Measurements from ENCODE around the gene PRKCE. TPM values are rescaled to one million over a fixed set of nuclear protein-coding genes. Genes with fewer than 3 reads are reported as not detected.

PRKCE gene
- total RNA-seq, 1 donor from 2014 or later = 19.4 TPM

DNA sequence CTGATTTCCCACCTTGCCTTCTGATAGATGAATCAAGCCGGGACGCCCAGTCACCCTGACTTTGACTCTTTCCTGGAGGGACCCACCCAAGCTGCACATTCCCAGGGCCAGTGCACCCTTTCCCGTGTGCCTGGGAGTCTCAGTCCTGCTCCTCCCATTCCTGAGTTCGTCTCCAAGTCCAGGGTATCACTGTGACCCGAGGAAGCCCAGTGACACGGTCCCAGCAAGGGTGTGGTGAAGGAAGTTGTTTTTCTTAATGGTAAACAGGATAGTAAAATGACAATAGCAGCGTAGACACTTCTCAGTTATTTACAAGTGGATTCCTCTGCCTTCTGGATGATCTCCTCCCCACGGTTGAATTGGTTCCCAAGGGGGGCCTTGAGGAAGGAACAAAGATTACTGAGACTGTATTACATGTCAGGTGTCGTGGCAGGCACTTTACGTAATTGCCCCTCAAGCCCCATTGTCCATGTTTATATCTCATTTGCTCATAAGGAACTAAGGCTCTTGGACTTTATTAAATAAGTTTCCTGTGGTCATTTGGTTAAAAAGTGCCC, 123.3 kb downstream of the PRKCE start:
- intact Hi-C loops (cut with micrococcal nuclease) = no loop called here

GRCh38 chr2:45776160-45776955, 124.9 kb downstream of the PRKCE start:
- intact Hi-C loops (cut with micrococcal nuclease) = loop anchor here (2.0 kb wide), 1 partner anchor 160 kb away; no protein-coding TSS in a partner anchor

DNA sequence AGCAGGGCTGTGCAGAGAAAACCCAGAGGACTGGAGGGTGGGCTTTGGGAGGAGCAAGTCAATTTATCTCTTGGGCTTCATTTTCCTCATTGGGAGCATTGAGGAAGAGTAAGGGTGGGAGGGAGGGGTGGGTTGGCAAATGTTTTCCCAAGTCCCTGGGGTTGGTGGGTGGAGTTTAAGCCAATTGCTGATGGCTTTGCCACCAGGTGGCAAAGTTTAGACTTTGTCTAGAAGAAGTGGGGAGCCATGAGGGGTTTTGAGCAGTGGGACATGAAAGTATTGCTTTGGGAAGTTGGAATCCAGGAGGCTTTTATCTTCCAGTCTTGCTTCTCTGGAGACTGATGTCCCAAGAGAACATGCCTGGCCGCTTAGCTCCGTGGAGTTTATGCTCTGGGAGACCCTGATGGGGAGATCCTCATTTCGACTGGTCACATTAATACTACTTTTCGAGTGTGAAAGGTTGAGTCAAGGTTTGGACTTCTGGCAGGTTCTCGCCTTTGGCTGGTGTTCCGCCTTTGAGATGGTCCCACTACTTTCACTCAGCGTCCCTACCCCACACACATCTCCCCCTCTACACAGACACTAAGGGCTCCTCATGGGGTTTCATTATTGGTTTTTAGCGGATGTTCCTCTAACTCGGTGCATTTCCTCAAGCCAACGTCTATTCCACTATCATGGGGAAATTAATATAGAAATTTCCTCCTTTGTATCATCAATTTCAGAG, 126.7 kb downstream of the PRKCE start:
- intact Hi-C loops (cut with micrococcal nuclease) = loop anchor here (1.0 to 2.0 kb wide), 2 partner anchors 135 to 159 kb away; no protein-coding TSS in a partner anchor

DNA sequence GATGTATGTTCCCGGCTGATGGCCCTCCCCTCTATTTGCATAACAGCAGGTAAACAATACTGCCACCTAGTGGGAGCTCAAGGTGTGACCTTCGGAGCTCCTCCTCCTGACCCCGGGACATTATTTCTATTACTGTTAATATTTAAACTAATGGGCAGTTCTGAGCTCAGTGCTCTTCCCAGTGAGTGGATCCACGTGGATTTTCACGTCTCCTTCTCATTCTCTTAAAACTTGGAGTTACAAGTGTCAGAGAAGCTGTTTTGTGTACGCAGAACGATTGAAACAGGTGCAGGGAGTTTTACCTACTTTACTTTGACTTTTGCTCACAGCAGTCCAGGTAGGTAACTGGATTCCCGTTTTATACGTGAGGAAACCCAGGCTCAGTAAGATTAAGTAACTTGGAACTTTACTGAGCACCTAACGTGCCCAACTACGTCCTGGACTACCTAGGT, 127.3 kb downstream of the PRKCE start:
- intact Hi-C loops (cut with micrococcal nuclease) = loop anchor here (1.0 kb wide), 1 partner anchor 135 kb away; no protein-coding TSS in a partner anchor

DNA sequence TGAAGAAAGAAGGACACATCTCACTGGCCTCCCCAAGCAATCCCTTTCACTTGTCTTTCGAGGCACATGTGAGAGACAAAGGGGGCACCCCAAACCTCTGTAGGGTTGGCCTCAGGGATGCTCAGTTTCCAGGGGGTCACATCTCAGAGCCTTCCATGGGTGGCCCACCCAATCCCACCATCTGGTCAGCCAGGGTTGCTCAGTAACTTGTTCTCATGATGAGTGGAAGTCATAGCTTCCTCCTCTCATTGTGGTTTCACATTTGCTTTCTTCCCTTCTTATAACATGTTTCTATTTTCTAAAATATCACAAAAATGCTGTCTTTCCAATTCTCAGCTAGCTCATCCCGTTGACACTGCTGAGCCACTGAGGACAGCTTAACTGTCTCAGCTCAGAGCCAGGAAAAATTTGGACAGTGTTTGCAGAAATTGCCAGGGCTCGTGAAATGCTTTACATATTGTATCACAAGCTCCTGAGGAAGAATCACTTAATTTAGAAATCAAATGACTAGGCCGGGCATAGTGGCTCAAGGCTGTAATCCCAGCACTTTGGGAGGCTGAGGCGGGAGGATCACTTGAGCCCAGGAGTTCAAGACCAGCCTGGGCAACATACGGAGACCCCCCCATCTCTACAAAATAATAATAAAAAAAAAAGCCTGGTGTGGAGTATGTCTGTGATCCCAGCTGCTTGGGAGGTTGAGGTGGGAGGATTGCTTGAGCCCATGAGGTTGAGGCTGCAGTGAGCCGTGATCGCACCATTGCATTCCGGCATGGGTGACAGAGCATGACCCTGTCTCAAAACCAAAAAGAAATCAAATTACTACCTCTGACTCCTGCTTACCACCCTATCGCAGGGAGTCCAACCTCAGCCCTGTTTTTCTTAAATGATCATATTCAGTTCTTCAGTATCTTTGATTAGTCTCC, 129.3 kb downstream of the PRKCE start:
- intact Hi-C loops (cut with micrococcal nuclease) = no loop called here

GRCh38 chr2:45781464-45781811, 130.0 kb downstream of the PRKCE start:
- intact Hi-C loops (cut with micrococcal nuclease) = no loop called here

GRCh38 chr2:45782436-45782835, 131.0 kb downstream of the PRKCE start:
- intact Hi-C loops (cut with micrococcal nuclease) = no loop called here

DNA sequence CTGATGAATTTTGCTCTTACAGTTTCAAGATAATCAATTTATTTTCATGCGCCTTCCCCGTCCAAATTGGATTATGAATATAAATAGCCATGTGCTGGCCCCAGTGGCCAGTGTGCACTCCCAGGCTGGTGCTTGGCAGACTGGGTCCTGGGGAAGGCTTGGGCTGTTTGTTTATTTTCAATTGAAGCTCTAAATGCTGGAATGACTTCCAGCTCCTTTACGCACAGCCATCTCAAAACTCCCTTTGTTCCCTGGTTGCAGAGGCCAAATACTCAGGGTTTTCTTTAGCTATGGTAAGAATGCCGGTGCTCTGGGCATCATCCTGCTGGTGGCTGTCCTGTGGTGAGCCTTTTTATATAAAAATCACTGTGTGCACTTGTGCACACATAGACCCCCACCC, 131.5 kb downstream of the PRKCE start:
- intact Hi-C loops (cut with micrococcal nuclease) = no loop called here

DNA sequence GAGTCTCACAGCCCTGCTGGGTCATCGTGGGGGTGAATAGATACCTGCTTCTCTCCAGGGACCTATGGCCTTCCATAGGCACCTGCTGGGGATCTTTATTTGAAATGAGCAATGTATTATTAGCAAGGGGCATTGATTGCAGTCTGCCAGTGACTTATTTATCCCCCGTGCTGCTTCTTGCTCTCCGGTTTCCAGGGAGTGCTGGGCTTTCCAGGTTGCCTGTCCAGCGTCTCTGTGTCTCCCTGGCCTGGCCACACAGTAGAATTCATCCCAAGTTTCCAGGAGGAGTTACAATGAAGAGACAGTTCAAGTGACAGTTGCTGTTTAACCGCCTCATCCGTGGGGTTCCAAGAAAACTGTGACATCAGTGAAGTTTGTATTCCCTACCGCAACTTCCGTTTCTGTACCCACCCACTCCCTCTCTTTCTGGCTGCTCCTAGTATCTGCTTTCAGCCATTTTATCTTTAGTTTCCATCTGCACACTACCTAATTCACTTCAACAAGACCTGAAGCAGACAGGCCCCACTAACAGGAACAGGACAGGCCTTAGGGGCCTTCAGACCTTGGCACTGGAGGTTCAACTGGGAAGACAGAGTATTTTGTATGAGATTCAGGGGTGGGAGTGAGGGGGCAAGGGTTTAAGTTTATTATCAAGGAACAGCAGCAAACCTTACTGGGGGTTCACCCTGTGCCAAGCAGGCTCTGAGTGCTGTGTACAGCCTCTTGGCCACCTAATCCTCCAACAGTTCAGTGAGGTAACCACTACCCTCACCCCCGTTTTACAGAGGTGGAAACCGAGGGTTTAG, 134.8 kb downstream of the PRKCE start:
- intact Hi-C loops (cut with micrococcal nuclease) = no loop called here

DNA sequence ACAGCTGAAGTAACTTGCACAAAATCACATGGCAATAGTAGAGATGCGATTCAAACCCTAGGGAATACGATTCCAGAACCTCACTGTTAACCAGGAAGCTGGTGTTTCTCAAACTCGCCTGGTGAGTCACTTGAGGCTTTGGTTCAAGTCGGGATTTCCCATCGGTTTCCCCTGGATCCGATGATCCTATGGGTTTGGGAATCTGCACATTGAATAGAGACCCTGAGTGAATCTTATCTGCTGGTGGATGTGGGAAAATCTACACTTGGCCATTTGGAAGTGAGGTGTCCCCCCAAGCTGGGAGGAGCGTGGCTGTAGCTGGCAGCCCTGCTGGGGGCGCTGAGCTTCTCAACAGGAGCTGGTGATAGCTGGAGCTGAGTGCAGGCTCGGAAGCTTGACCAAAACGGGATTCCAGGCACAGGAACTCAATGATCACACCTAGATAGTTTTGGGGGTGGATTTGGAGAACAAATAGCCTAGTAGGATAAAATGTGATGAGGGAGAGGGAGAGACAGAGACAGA, 135.4 kb downstream of the PRKCE start:
- intact Hi-C loops (cut with micrococcal nuclease) = no loop called here

DNA sequence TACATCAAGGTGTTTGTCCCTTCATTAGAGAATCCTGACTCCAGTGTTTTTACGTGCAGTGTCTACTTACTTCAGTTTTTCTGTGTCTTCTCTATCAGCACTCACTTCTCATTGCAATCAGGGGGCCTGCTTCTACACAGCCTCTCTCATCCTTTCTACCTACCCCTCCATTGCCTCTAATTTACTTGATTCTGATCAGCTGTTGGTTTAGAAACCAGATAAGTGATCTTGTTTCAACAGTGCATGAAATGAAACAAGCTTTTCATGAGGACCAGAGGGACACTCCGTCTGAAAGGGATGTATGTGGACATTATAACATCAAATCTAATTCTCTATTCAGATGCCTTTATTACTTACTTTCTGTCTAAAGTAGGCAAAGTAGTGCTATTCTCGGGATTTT, 136.9 kb downstream of the PRKCE start:
- intact Hi-C loops (cut with micrococcal nuclease) = no loop called here

- intact Hi-C loops (cut with micrococcal nuclease) = no loop called here
These were observed 137.8 kb downstream of the PRKCE start for GRCh38 chr2:45789317-45789716.

- intact Hi-C loops (cut with micrococcal nuclease) = no loop called here
These were observed 138.7 kb downstream of the PRKCE start for GRCh38 chr2:45789961-45790723.

DNA sequence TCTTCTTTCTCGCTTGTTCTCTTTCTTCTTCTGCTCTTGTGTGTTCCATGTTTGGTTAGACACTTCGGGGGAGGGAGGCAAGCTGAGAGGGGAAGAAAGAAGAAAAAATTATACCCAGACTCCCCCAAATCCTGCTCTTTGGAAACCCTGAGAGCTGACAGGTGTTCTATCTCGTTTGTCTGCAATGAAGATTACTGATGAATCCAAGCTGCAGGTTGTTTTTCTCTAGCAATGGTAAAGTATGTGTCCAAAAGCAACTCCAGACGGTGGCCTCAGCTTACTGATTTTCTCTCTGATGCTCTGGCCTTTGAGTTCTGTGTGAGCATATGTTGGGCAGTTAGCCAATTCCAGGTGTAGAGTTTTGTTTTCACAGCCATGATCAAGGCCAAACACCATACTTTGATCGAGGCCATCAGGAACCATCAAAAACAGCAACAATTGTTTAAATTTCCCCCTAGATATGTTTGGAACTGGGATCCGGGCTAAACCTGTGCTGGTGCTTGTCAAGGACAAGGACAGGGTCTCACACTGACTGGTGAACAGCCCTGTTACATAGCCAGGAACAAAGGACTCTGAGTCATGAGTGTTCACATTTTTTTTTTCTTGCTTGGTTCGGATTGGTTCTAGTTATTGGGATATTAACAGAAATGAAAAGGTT, 142.0 kb downstream of the PRKCE start:
- intact Hi-C loops (cut with micrococcal nuclease) = no loop called here

- intact Hi-C loops (cut with micrococcal nuclease) = no loop called here
These were observed 142.7 kb downstream of the PRKCE start for GRCh38 chr2:45794134-45794617.

- intact Hi-C loops (cut with micrococcal nuclease) = no loop called here
These were observed 145.0 kb downstream of the PRKCE start for GRCh38 chr2:45796500-45796899.

DNA sequence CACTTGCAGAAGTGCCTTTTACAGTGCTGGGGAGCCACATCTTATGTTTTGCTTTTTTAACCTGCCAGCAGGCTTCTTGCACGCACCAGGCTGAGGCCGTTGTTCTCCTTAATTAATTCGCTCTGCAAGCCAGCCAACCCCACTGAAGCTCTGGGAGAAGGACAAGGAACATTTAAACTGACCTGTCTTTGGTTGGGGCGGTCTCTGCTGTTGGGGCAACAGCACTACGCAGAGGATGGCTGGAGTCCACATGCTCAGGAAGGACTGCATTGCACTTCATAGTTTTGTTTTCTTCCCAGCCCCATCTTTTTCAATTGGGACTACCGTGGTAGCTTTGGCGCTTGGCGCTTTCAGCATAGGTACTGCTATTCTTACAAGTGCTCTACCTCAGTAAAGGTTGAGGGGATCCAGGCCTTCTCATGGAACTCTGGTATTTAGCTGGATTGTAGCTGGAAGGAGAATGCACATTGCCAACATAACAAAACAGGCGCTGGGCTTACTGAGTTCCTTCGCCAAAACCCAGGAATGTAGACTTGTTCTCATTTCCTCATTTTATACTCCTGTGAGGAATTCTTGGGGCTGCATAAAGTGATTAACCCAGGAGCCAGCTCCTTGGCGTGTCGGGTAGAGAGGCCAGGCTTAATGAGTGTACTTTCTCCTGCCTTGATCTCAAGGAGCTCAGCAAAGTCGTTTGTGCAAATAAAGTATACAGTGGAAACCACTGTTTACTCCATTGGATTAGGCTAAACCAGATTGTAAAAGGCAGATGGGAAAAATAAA, 146.2 kb downstream of the PRKCE start:
- intact Hi-C loops (cut with micrococcal nuclease) = no loop called here

Data from T-helper 2 cell treated with Interferon-gamma antibody and Interleukin-4, amounts not matched to agents 100 ng/mL and 5 ng/mL, for 36 hours (primary cell).